ENCODE data around the gene PRRX2.

DNA sequence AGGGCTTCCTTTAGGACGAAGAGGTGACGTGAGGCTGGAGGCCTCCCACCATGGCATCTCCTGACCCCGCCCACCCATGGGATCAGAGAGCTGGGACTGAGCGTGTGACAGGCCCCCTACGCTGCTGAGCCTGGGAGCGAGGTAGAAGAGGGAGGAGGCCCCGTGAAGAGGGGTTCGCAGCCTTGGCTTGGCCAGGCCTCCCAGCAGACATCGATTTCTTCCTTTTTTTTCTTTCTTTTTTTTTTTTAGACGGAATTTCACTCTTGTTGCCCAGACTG, 47.9 kb downstream of the PRRX2 start:
- TF ChIP-seq TAF1 (IDR thresholded peaks at IDR 0.05; ENCODE audit: borderline replicate concordance, insufficient read depth, low read length) (no peak), POLR2AphosphoS5 (IDR thresholded peaks at IDR 0.05; ENCODE audit: low read depth, low read length) (no peak), SIN3A (IDR thresholded peaks at IDR 0.05; ENCODE audit: borderline replicate concordance, insufficient read depth, low read length) (no peak)
- TF ChIP-seq, protein P1, sequence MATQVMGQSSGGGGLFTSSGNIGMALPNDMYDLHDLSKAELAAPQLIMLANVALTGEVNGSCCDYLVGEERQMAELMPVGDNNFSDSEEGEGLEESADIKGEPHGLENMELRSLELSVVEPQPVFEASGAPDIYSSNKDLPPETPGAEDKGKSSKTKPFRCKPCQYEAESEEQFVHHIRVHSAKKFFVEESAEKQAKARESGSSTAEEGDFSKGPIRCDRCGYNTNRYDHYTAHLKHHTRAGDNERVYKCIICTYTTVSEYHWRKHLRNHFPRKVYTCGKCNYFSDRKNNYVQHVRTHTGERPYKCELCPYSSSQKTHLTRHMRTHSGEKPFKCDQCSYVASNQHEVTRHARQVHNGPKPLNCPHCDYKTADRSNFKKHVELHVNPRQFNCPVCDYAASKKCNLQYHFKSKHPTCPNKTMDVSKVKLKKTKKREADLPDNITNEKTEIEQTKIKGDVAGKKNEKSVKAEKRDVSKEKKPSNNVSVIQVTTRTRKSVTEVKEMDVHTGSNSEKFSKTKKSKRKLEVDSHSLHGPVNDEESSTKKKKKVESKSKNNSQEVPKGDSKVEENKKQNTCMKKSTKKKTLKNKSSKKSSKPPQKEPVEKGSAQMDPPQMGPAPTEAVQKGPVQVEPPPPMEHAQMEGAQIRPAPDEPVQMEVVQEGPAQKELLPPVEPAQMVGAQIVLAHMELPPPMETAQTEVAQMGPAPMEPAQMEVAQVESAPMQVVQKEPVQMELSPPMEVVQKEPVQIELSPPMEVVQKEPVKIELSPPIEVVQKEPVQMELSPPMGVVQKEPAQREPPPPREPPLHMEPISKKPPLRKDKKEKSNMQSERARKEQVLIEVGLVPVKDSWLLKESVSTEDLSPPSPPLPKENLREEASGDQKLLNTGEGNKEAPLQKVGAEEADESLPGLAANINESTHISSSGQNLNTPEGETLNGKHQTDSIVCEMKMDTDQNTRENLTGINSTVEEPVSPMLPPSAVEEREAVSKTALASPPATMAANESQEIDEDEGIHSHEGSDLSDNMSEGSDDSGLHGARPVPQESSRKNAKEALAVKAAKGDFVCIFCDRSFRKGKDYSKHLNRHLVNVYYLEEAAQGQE (IDR thresholded peaks at IDR 0.05; ENCODE audit: insufficient read depth in 1 of 2, low read depth in 2 of 2, low read length in 2 of 2), result no peak

Measured in PFSK-1 (cell line).